ENCODE measurements around the gene CLEC4E.
"Not testable (repeated sequence)": the region's sequence is repeated elsewhere in the genome, so short reads cannot be mapped to it uniquely, and the experiment has no call there.

GRCh38 chr12:8540831-8541230, at the start of gene CLEC4E:
- TF ChIP-seq CTCF (conservative IDR thresholded peaks at IDR 0.05); EZH2 (IDR thresholded peaks at IDR 0.05; ENCODE audit: low read depth): not testable (repeated sequence)
